Activated T-cell treated with anti-CD3 and anti-CD28 coated beads, Interleukin-2, amount 50 U/mL, for 24 hours (primary cell): ENCODE data around the gene CST9L.

Source experiments
- DNase-seq: peaks from one replicate; pipeline ENCODE4 v3.0.0-alpha.2; 2020
- H3K27ac Mint-ChIP-seq: 2 replicates; pipeline ENCODE4 v1.8.0; 2020; ENCODE audit warnings: mild to moderate bottlenecking, mixed read lengths
- H3K27me3 Mint-ChIP-seq: 2 replicates; pipeline ENCODE4 v1.8.0; 2020; ENCODE audit warnings: mixed read lengths
- H3K36me3 Mint-ChIP-seq: 2 replicates; pipeline ENCODE4 v1.8.0; 2020; ENCODE audit warnings: low read depth, mixed read lengths
- H3K4me1 Mint-ChIP-seq: 2 replicates; pipeline ENCODE4 v1.8.0; 2020; ENCODE audit warnings: low read depth, mixed read lengths
- H3K4me3 Mint-ChIP-seq: 2 replicates; pipeline ENCODE4 v1.8.0; 2020; ENCODE audit warnings: mild to moderate bottlenecking, moderate library complexity, mixed read lengths
- H3K9me3 Mint-ChIP-seq: 2 replicates; pipeline ENCODE4 v1.8.0; 2020; ENCODE audit warnings: mixed read lengths

The CST9L gene

GRCh38 chr20:23568320-23568970, at the start of gene CST9L:
Gene CST9L, minus strand, starts transcription at chr20:23568484. Its CDS starts 34 bp downstream, at chr20:23568450.
- Mint-ChIP-seq H3K4me1 (no peaks in the 10 kb centered on the region), H3K9me3 (no peaks in the 10 kb centered on the region), H3K27ac (no peak within 1 kb of the TSS), H3K36me3 (no peaks in the 10 kb centered on the region), H3K4me3 (no peak within 1 kb of the TSS), H3K27me3 (peaks cover 11% of the 10 kb centered on the region)
- DNase-seq, result no peak

GRCh38 chr20:23614163-23614562, 45.9 kb upstream of the CST9L start:
- Mint-ChIP-seq H3K4me3 (no peak overlapping the region), H3K27me3 (peaks cover 8% of the 10 kb centered on the region), H3K27ac (no peak overlapping the region), H3K36me3 (no peaks in the 10 kb centered on the region), H3K4me1 (no peaks in the 10 kb centered on the region), H3K9me3 (no peaks in the 10 kb centered on the region)
- no peak for DNase-seq

GRCh38 chr20:23613676-23614075, 45.4 kb upstream of the CST9L start:
- Mint-ChIP-seq H3K4me1 (no peaks in the 10 kb centered on the region), H3K27ac (no peak overlapping the region), H3K27me3 (peaks cover 8% of the 10 kb centered on the region), H3K4me3 (no peak overlapping the region), H3K9me3 (no peaks in the 10 kb centered on the region), H3K36me3 (no peaks in the 10 kb centered on the region)
- DNase-seq, result no peak

GRCh38 chr20:23612396-23612795, 44.1 kb upstream of the CST9L start:
- no peak overlapping the region for H3K4me3 Mint-ChIP-seq
- H3K27ac Mint-ChIP-seq, result no peak overlapping the region
- H3K36me3 Mint-ChIP-seq, result no peaks in the 10 kb centered on the region

GRCh38 chr20:23609486-23610109, 41.3 kb upstream of the CST9L start:
- Mint-ChIP-seq H3K27ac (no peak overlapping the region), H3K36me3 (no peaks in the 10 kb centered on the region), H3K27me3 (peaks cover 9% of the 10 kb centered on the region), H3K4me3 (no peak overlapping the region), H3K9me3 (no peaks in the 10 kb centered on the region), H3K4me1 (peaks cover 4% of the 10 kb centered on the region)
- DNase-seq, result no peak

More at GRCh38 chr20:23612396-23612795, 44.1 kb upstream of the CST9L start:
- DNase-seq, result no peak
- no peaks in the 10 kb centered on the region for H3K9me3 Mint-ChIP-seq
- peaks cover 3% of the 10 kb centered on the region for H3K27me3 Mint-ChIP-seq
- no peaks in the 10 kb centered on the region for H3K4me1 Mint-ChIP-seq

GRCh38 chr20:23608251-23608846, 40.1 kb upstream of the CST9L start:
- Mint-ChIP-seq H3K4me3 (no peak overlapping the region), H3K27me3 (peaks cover 11% of the 10 kb centered on the region), H3K27ac (no peak overlapping the region), H3K36me3 (no peaks in the 10 kb centered on the region), H3K9me3 (no peaks in the 10 kb centered on the region), H3K4me1 (peaks cover 4% of the 10 kb centered on the region)
- no peak for DNase-seq

GRCh38 chr20:23607497-23608245, 39.4 kb upstream of the CST9L start:
- no peak overlapping the region for H3K4me3 Mint-ChIP-seq
- peaks cover 12% of the 10 kb centered on the region for H3K27me3 Mint-ChIP-seq
- H3K36me3 Mint-ChIP-seq, result no peaks in the 10 kb centered on the region
- no peak overlapping the region for H3K27ac Mint-ChIP-seq
- no peaks in the 10 kb centered on the region for H3K9me3 Mint-ChIP-seq
- DNase-seq, result no peak
- H3K4me1 Mint-ChIP-seq, result peaks cover 4% of the 10 kb centered on the region

GRCh38 chr20:23606652-23607049, 38.4 kb upstream of the CST9L start:
- DNase-seq, result peak; percentile 80
- Mint-ChIP-seq H3K4me1 (peaks cover 4% of the 10 kb centered on the region), H3K9me3 (no peaks in the 10 kb centered on the region), H3K4me3 (no peak overlapping the region), H3K27ac (no peak overlapping the region), H3K36me3 (no peaks in the 10 kb centered on the region), H3K27me3 (peaks cover 13% of the 10 kb centered on the region)

GRCh38 chr20:23605867-23606651, 37.8 kb upstream of the CST9L start, which contains the start of gene CST9:
Gene CST9, minus strand, starts transcription at chr20:23605917. Its CDS starts 53 bp downstream, at chr20:23605864.
- Mint-ChIP-seq H3K4me1 (peaks cover 4% of the 10 kb centered on the region), H3K27ac (no peak within 1 kb of the TSS), H3K27me3 (peaks cover 13% of the 10 kb centered on the region), H3K4me3 (no peak within 1 kb of the TSS), H3K36me3 (no peaks in the 10 kb centered on the region), H3K9me3 (no peaks in the 10 kb centered on the region)
- no peak for DNase-seq

GRCh38 chr20:23604306-23604705, 36.0 kb upstream of the CST9L start:
- no peak overlapping the region for H3K4me3 Mint-ChIP-seq
- H3K9me3 Mint-ChIP-seq, result no peaks in the 10 kb centered on the region
- peaks cover 13% of the 10 kb centered on the region for H3K27me3 Mint-ChIP-seq
- DNase-seq, result no peak
- no peaks in the 10 kb centered on the region for H3K36me3 Mint-ChIP-seq
- H3K27ac Mint-ChIP-seq, result no peak overlapping the region
- peaks cover 4% of the 10 kb centered on the region for H3K4me1 Mint-ChIP-seq

GRCh38 chr20:23603321-23603720, 35.0 kb upstream of the CST9L start:
- Mint-ChIP-seq H3K4me1 (peaks cover 4% of the 10 kb centered on the region), H3K4me3 (no peak overlapping the region), H3K9me3 (no peaks in the 10 kb centered on the region), H3K36me3 (no peaks in the 10 kb centered on the region), H3K27me3 (peaks cover 13% of the 10 kb centered on the region), H3K27ac (no peak overlapping the region)
- no peak for DNase-seq

- Mint-ChIP-seq H3K27me3 (peaks cover 13% of the 10 kb centered on the region), H3K27ac (no peak overlapping the region)
These were observed 34.4 kb upstream of the CST9L start for GRCh38 chr20:23602699-23603098.

GRCh38 chr20:23602241-23602640, 34.0 kb upstream of the CST9L start:
- no peak overlapping the region for H3K27ac Mint-ChIP-seq

More at GRCh38 chr20:23602699-23603098, 34.4 kb upstream of the CST9L start:
- H3K4me3 Mint-ChIP-seq, result no peak overlapping the region
- DNase-seq, result no peak
- H3K36me3 Mint-ChIP-seq, result no peaks in the 10 kb centered on the region
- H3K9me3 Mint-ChIP-seq, result no peaks in the 10 kb centered on the region
- peaks cover 4% of the 10 kb centered on the region for H3K4me1 Mint-ChIP-seq

GRCh38 chr20:23601715-23602114, 33.4 kb upstream of the CST9L start:
- Mint-ChIP-seq H3K4me1 (peaks cover 1% of the 10 kb centered on the region), H3K4me3 (no peak overlapping the region), H3K9me3 (no peaks in the 10 kb centered on the region), H3K27ac (no peak overlapping the region), H3K36me3 (no peaks in the 10 kb centered on the region), H3K27me3 (peaks cover 7% of the 10 kb centered on the region)
- no peak for DNase-seq

More at GRCh38 chr20:23602241-23602640, 34.0 kb upstream of the CST9L start:
- H3K36me3 Mint-ChIP-seq, result no peaks in the 10 kb centered on the region
- peaks cover 4% of the 10 kb centered on the region for H3K4me1 Mint-ChIP-seq
- DNase-seq, result no peak
- no peak overlapping the region for H3K4me3 Mint-ChIP-seq
- H3K9me3 Mint-ChIP-seq, result no peaks in the 10 kb centered on the region
- peaks cover 11% of the 10 kb centered on the region for H3K27me3 Mint-ChIP-seq
